ENCODE measurements around the gene MIDN. TPM values are rescaled to one million over a fixed set of nuclear protein-coding genes. Genes with fewer than 3 reads are reported as not detected.

MIDN gene
- total RNA-seq, 1 experiment from 2014 or later, result 118 TPM

- no TSS peak for BruUV-seq (replicated peaks)
- intact Hi-C loops (cut with micrococcal nuclease; ENCODE audit: unreplicated experiment), result no loop called here
- H3K27me3 ChIP-seq (ENCODE audit: control insufficient read depth, insufficient read depth, low read length), result no peaks in the 10 kb centered on the region
- H3K9me3 ChIP-seq (ENCODE audit: control insufficient read depth, insufficient read depth, low read depth, low read length), result no peaks in the 10 kb centered on the region
- no peak for DNase-seq (ENCODE audit: low read depth, low spot score)
- ATAC-seq, result no peak
- POLR2A ChIA-PET, result interaction anchor here (0.6 kb wide), 1 partner anchor 14 kb away, joined by 11 read pairs; no protein-coding TSS in a partner anchor
- peaks cover 33% of the 10 kb centered on the region for H3K4me1 ChIP-seq (ENCODE audit: control insufficient read depth, insufficient read depth, low read length)
- TF ChIP-seq POLR2AphosphoS5 (IDR thresholded peaks at IDR 0.05; ENCODE audit: low read depth, low read length), result no peak
- TF ChIP-seq SIN3A (IDR thresholded peaks at IDR 0.05; ENCODE audit: borderline replicate concordance, insufficient read depth, low read depth, low read length), result no peak
- 0 out of 2 replicates have a peak, but pooled peaks have one; percentile 14 for TF ChIP-seq TCF7L2 (IDR thresholded peaks at IDR 0.05; ENCODE audit: low read depth, low read length)
- TF ChIP-seq CTCF (IDR thresholded peaks at IDR 0.05), result no peak
- H3K27ac ChIP-seq (ENCODE audit: low read length), result peak overlapping the region; percentile 85
- peak overlapping the region; percentile 59 to 68 for H3K4me3 ChIP-seq (ENCODE audit: low read depth in 2 of 2, low read length in 2 of 2)
- CTCF ChIA-PET, result interaction anchor here (0.8 kb wide), 1 partner anchor 43 kb away, joined by 3 read pairs; no protein-coding TSS in a partner anchor
- peaks cover 5% of the 10 kb centered on the region for H3K36me3 ChIP-seq (ENCODE audit: control insufficient read depth, insufficient read depth, low read length)
- in situ Hi-C loops (cut with HindIII; ENCODE audit: low pct_unique_long_range_greater_than_20kb, low sequenced_read_pairs), result no loop called here
Measured at GRCh38 chr19:1252221-1252820, 3.9 kb downstream of the MIDN start.

GRCh38 chr19:1252821-1253513, 4.6 kb downstream of the MIDN start:
- Histone ChIP-seq H3K4me1 (ENCODE audit: control insufficient read depth, insufficient read depth, low read length) (peaks cover 39% of the 10 kb centered on the region), H3K27ac (ENCODE audit: low read length) (peak overlapping the region; percentile 85), H3K9me3 (ENCODE audit: control insufficient read depth, insufficient read depth, low read depth, low read length) (no peaks in the 10 kb centered on the region), H3K36me3 (ENCODE audit: control insufficient read depth, insufficient read depth, low read length) (peaks cover 5% of the 10 kb centered on the region), H3K4me3 (ENCODE audit: low read depth in 2 of 2, low read length in 2 of 2) (peak overlapping the region; percentile 59 to 68), H3K27me3 (ENCODE audit: control insufficient read depth, insufficient read depth, low read length) (no peaks in the 10 kb centered on the region)
- ATAC-seq (0 out of 2 replicates have a peak, but pooled peaks have one; percentile 8), DNase-seq (ENCODE audit: low read depth, low spot score) (no peak)
- TF ChIP-seq REST (IDR thresholded peaks at IDR 0.05; ENCODE audit: insufficient read depth in 1 of 2, low read depth in 2 of 2, low read length in 1 of 2), result no peak
- no peak for TF ChIP-seq TCF7L2 (IDR thresholded peaks at IDR 0.05; ENCODE audit: low read depth, low read length)
- no peak for TF ChIP-seq SIN3A (IDR thresholded peaks at IDR 0.05; ENCODE audit: borderline replicate concordance, insufficient read depth, low read depth, low read length)
- no peak for TF ChIP-seq CTCF (IDR thresholded peaks at IDR 0.05)
- TF ChIP-seq POLR2AphosphoS5 (IDR thresholded peaks at IDR 0.05; ENCODE audit: low read depth, low read length), result no peak
- in situ Hi-C loops (cut with HindIII; ENCODE audit: low pct_unique_long_range_greater_than_20kb, low sequenced_read_pairs) (no loop called here), intact Hi-C loops (cut with micrococcal nuclease; ENCODE audit: unreplicated experiment) (no loop called here)
- BruUV-seq (replicated peaks), result no TSS peak
- ChIA-PET CTCF (interaction anchor here (0.5 to 1.0 kb wide), 3 partner anchors 8 to 43 kb away, joined by 3 read pairs; no protein-coding TSS in a partner anchor), POLR2A (no interaction called here)

Measured in Panc1 (cell line).